GM21528 (cell line): Measurements from ENCODE around the gene ELF1.
"Not testable (repeated sequence)": the region's sequence is repeated elsewhere in the genome, so short reads cannot be mapped to it uniquely, and the experiment has no call there.

Source experiments
- ATAC-seq: cut with Tn5 transposase; IDR thresholded peaks from one replicate; pipeline ENCODE4 v1.9.1; 2021; ENCODE audit warnings: mild to moderate bottlenecking, moderate library complexity; ENCODE audit not compliant: unreplicated experiment, low FRiP score

Gene ELF1

GRCh38 chr13:40984668-40985366 is 34.3 kb downstream of the ELF1 start:
- ATAC-seq: peak; percentile 54

- no peak for ATAC-seq
These were observed 35.1 kb downstream of the ELF1 start for GRCh38 chr13:40983725-40984667.

- ATAC-seq: no peak
These were observed 35.9 kb downstream of the ELF1 start for GRCh38 chr13:40983259-40983658.

- ATAC-seq: peak; percentile 60
These were observed 36.3 kb downstream of the ELF1 start for GRCh38 chr13:40982772-40983171.

- no peak for ATAC-seq
These were observed 37.2 kb downstream of the ELF1 start for GRCh38 chr13:40981949-40982348.

GRCh38 chr13:40981361-40981760 is 37.8 kb downstream of the ELF1 start:
- no peak for ATAC-seq

GRCh38 chr13:40980461-40980860 is 38.7 kb downstream of the ELF1 start:
- ATAC-seq: no peak

GRCh38 chr13:40979232-40979631 is 39.9 kb downstream of the ELF1 start:
- ATAC-seq: no peak

- ATAC-seq: not testable (repeated sequence)
These were observed 41.0 kb downstream of the ELF1 start for GRCh38 chr13:40978109-40978508.

GRCh38 chr13:40975441-40975840 is 43.7 kb downstream of the ELF1 start:
- ATAC-seq: no peak

GRCh38 chr13:40974460-40975407 is 44.4 kb downstream of the ELF1 start:
- peak; percentile 72 for ATAC-seq

GRCh38 chr13:40973409-40973808 is 45.7 kb downstream of the ELF1 start:
- no peak for ATAC-seq

GRCh38 chr13:40971321-40971720 is 47.8 kb downstream of the ELF1 start:
- ATAC-seq: no peak

GRCh38 chr13:40970803-40971202 is 48.3 kb downstream of the ELF1 start:
- no peak for ATAC-seq

GRCh38 chr13:40969169-40969901 is 49.8 kb downstream of the ELF1 start:
- ATAC-seq: peak; percentile 56

GRCh38 chr13:40968416-40969000 is 50.6 kb downstream of the ELF1 start:
- no peak for ATAC-seq

GRCh38 chr13:40966298-40966697 is 52.8 kb downstream of the ELF1 start:
- ATAC-seq: no peak

- ATAC-seq: no peak
These were observed 55.2 kb downstream of the ELF1 start for GRCh38 chr13:40963927-40964326.

GRCh38 chr13:40961826-40962225 is 57.3 kb downstream of the ELF1 start:
- no peak for ATAC-seq
